GM19099 (cell line): ENCODE results near the gene ARFIP2.
A peak's percentile ranks its signal among the peaks of the same experiment; 100 is the strongest.

Experiments used
- POLR2A ChIP-seq: IDR thresholded peaks from 3 replicates; pipeline ENCODE4 v1.6.1; 2011; ENCODE audit warnings: low read depth; ENCODE audit not compliant: insufficient read length; ENCODE audit errors: extremely low read depth

The ARFIP2 gene

GRCh38 chr11:6481012-6481923 is at the start of gene ARFIP2, which contains the start of gene TIMM10B:
Gene ARFIP2, minus strand, starts transcription at chr11:6481331. Its CDS starts 910 bp downstream, at chr11:6480421.
Gene TIMM10B, plus strand, starts transcription at chr11:6481501. Its CDS starts 16 bp downstream, at chr11:6481517.
- TF ChIP-seq POLR2A, result peak; percentile 94

DNA sequence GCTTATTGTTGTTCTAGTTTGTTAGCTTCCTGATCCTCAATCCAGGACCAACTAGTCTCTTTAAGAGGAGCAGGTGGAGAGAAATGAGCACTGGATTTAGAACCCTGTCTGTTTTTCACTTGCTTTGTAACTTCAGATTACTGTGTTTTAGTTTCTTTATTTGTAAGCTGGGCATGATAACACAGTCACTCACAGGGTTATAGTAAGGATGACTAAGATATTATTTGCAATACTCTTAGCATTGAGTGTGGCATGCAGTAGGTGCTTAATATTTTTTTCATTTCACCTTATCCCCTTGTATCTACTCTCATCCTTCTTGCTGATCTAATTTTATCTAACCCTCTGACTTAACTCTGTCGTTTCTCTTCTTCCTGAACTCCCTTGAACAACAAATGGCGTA is 49.7 kb upstream of the ARFIP2 start:
- TF ChIP-seq POLR2A, result no peak

- TF ChIP-seq POLR2A, result no peak
Measured at GRCh38 chr11:6529266-6529665, 48.1 kb upstream of the ARFIP2 start.

DNA sequence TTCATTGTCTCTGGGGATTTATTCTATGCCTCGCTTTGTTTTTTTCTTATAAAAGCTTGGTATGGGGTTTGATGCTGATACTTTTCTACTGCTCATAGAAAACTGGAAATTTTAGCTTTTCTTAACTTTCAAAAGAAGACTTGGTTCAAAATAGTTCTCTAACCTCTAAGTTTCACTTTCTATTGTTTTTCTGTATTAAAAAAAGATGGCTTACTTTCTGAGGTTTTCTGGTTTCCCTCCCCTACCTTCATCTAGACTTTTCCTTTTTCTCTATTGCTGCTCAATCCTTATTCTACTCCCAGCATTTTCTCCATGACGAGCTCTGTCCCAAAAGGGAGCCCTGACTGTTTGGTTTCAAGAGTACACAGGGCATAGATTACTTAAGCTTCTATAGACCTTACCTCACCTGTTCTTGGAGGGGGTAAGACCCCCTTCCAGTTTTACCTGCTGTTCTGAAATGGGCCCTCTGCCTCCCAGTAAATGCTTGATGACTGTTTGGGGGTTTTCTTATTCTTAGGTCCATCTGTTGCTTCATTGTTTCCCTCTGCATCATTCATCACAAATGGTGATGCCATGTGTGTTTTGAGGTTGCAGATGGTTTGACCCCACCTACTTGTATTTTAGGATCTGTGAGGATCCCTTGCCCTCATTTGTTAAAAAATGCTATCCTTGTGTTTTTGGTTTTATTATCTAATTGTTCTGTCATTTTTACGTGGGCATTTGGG is 45.4 kb upstream of the ARFIP2 start:
- no peak for TF ChIP-seq POLR2A

DNA sequence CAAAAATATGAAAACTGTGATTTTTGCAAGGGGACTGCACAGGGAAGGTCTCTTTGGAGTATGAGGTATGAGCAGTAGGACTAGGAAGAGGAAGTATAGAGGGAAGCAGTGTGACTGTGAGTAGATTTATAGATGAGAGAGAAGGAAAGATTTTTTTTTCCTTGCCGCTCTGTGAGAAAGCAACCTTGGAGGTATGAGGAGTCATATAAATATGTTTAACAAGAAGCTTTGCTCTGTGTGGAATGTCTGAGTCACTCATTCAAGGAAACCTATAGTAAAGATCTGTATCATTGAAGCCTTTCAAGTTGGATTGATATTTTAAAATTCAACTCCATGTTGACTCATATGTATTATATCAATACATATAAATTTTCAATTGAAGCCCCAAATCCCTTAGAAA is 42.1 kb upstream of the ARFIP2 start:
- TF ChIP-seq POLR2A, result no peak

- no peak for TF ChIP-seq POLR2A
Measured at GRCh38 chr11:6520265-6520664, 39.1 kb upstream of the ARFIP2 start.

- TF ChIP-seq POLR2A, result no peak
Measured at GRCh38 chr11:6516865-6517264, 35.7 kb upstream of the ARFIP2 start.

DNA sequence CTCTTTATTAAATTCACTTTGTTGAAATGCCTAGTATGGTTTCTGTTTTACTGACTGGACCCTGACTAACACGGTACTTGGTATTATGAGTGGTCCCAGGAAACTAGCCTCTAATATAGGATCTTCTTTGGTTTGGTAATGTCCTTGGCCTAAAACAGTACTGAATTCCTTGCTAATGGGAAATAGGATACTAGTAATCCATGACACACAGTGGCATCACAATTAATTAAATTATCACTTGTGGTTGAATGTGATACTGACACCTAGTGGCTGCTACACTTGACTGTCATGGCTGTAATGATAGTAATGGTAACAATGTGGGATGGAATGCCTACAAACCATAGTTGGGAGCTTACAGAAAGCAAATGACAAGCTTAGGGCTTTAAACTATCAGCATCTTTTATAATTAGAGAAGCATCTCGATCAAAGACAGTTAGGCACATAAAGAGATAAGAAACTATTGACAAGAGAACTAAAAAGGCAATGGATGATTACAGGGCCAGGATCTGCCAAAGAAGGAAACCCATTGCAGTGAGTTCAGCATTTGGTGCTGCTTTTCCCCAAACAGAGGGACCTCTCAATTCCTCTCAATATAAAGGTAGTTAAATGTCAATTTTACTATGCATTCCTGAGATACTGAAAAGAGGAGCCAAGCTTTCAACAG is 24.6 kb upstream of the ARFIP2 start:
- TF ChIP-seq POLR2A, result no peak

GRCh38 chr11:6504166-6504565 is 23.0 kb upstream of the ARFIP2 start:
- no peak for TF ChIP-seq POLR2A

DNA sequence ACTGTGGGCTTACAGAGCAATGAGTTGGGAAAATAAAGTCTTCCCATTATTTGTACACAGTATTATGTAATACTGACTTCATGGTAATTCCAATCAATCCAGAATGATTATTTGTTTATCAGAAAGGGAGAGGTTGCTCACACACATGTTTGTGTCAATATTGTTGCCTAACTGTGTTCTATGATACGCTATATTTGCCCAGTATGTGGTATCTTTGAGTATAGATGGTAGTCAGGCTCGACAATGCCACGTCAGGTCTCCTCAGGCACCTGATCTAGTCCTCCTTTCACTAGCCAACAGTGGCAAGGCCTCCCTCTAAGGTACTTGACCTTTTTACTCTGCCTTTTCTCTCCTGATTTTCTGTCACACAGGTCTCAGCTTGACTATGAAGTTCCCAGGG is 21.3 kb upstream of the ARFIP2 start:
- no peak for TF ChIP-seq POLR2A

DNA sequence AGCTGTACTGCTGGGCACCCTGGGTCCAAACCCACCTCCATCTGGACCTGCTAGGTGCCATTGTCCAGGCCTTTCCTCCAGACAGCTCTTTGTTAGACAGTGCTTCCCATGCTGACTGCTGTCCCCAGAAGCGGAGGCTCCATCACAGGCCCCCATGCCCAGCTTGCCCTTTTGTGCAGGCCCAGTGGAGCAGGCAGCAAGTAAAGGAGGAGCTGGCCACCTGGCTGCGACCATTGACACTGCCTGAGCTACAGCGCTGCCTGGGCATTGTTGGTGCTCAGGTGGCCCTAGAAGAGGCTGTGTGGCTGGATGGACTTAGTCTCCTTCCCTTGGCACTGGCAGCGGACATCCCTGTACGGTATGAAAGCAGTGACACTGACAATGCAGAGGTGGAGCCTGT is 17.4 kb upstream of the ARFIP2 start:
- no peak for TF ChIP-seq POLR2A

DNA sequence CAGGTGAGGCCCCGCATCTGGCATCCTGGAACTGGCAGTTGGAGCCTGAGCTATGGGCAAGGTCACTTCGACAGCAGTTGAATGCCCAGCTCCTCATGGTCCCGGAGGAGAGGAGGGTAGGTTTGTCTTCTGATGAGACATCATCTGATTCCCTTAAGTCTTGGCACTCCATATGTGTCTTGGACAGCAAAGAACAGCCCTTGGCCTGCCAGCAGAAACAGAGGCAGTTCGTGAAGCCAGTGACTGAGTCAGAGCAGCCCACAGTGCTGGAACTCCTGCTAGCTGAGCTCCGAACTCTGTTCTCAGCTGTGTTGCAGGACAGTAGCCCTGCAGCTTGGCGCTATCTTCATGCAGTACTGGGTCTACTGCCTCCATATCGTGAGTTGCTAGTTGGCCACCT is 17.0 kb upstream of the ARFIP2 start:
- TF ChIP-seq POLR2A, result no peak

DNA sequence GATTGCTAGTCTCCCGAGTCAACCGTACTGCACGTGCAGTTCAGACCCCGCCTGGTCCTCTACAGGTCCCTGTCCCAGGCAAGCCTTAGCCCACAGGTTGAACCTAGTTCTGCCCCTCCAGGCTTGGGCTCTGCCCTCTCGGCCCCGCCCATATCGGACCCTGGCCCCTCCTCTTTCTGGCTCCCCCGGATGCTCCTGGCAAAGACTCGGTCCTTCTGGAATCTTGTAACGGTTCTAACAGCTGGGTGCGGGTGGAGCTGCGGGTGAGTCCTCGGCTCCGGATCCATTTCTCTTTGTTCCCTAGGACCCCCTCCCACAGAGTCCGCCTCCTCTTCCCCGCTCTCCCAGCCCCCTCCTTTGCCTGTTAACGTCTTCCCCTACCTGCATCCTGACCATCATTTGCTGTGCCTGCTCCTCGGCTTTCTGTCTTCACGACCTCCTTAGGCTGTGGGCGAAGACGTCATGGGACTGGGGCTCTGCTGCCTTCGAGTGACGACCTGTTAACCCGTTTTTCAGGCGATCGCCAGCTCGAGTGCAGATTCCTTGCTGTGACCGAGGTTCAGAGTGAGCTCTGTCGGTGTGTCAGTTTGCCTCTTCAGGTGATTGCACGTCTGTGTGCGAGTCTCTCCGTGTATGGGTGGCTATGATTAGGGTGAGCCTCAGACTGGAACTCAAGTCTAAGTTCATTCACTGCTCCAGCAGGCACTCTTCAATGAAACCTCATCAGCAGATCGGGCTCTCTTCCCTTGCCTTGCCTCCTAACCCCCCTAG is 16.1 kb upstream of the ARFIP2 start, which contains the start of gene DNHD1:
Gene DNHD1 (plus strand): TSS at position 212 of the 771 bp plus-strand sequence. CDS start 936 bp downstream, outside the sequence.
- no peak for TF ChIP-seq POLR2A

DNA sequence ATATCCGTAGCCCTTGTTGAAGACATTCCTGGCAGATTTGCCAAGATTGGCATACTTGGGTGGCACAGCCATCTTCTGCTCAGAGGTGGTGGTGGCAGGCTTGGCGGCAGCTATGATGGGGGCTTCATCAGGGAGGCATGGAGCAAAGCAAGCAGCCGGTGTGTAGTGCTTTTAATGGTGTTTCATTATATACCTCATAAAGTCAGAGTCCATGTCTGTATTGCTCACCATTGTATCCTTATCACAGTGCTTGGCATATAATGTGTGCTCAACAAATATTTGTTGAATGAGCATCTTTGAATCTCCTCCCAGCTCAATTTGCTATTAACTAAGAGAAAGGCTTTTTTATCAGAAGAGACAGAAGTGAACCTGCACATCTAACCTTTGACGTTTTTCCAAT is 8.2 kb upstream of the ARFIP2 start:
- no peak for TF ChIP-seq POLR2A
